8988T (cell line): Measurements from ENCODE around the gene IGFLR1.

Experiments used
- DNase-seq: peaks from one replicate; pipeline ENCODE4 v3.0.0; 2011

Gene IGFLR1

GRCh38 chr19:35742121-35742724, at the start of gene IGFLR1:
TSS of gene IGFLR1 (minus strand) at chr19:35742452. CDS start at chr19:35741180, 1,272 bp downstream.
- no peak for DNase-seq

GRCh38 chr19:35791814-35792279, 49.6 kb upstream of the IGFLR1 start:
- DNase-seq, result no peak

- peak; percentile 89 for DNase-seq
Measured at GRCh38 chr19:35790981-35791813, 48.9 kb upstream of the IGFLR1 start.

- no peak for DNase-seq
Measured at GRCh38 chr19:35789978-35790944, 48.0 kb upstream of the IGFLR1 start.

GRCh38 chr19:35789195-35789977, 47.1 kb upstream of the IGFLR1 start:
- peak; percentile 56 for DNase-seq

- no peak for DNase-seq
Measured at GRCh38 chr19:35788205-35788960, 46.1 kb upstream of the IGFLR1 start.

GRCh38 chr19:35787227-35787799, 45.1 kb upstream of the IGFLR1 start:
- no peak for DNase-seq

- DNase-seq, result no peak
Measured at GRCh38 chr19:35786299-35787160, 44.3 kb upstream of the IGFLR1 start.

- DNase-seq, result no peak
Measured at GRCh38 chr19:35785339-35785627, 43.0 kb upstream of the IGFLR1 start.

- peak; percentile 27 for DNase-seq
Measured at GRCh38 chr19:35784503-35785338, 42.5 kb upstream of the IGFLR1 start.

GRCh38 chr19:35783469-35784434, 41.5 kb upstream of the IGFLR1 start:
- peak; percentile 62 for DNase-seq

- no peak for DNase-seq
Measured at GRCh38 chr19:35782589-35782988, 40.3 kb upstream of the IGFLR1 start.

GRCh38 chr19:35781650-35782049, 39.4 kb upstream of the IGFLR1 start:
- no peak for DNase-seq

- no peak for DNase-seq
Measured at GRCh38 chr19:35780717-35781116, 38.5 kb upstream of the IGFLR1 start.

GRCh38 chr19:35780058-35780457, 37.8 kb upstream of the IGFLR1 start:
- DNase-seq, result no peak

- DNase-seq, result no peak
Measured at GRCh38 chr19:35779033-35779432, 36.8 kb upstream of the IGFLR1 start.

- DNase-seq, result no peak
Measured at GRCh38 chr19:35777961-35778360, 35.7 kb upstream of the IGFLR1 start.
